Fibroblast of the aortic adventitia (primary cell): ENCODE results near the gene CXCL6. TPM values are rescaled to one million over a fixed set of nuclear protein-coding genes. Genes with fewer than 3 reads are reported as not detected.

Experiments used
- DNase-seq: peaks from one replicate; pipeline ENCODE4 v3.0.0-alpha.2; 2010; ENCODE audit warnings: low read depth
- H3K4me3 ChIP-seq: 2 replicates; pipeline ENCODE4 v1.5.1; 2011; ENCODE audit warnings: low read depth, mild to moderate bottlenecking, control low read depth, low read length, moderate library complexity
- total RNA-seq: library from RNA; depleted of rRNA; stranded (reverse); fragments of >200 nt; gene quantifications from 2 replicates; pipeline ENCODE4 v1.2.3, GENCODE V29; 2012; ENCODE audit warnings: low replicate concordance
- TF ChIP-seq, protein P1 (sequence below): IDR thresholded peaks from 2 replicates; pipeline ENCODE4 v1.5.1; 2011; ENCODE audit warnings: mild to moderate bottlenecking, low read length, control low read depth, inconsistent platforms; ENCODE audit not compliant: insufficient read depth

The CXCL6 gene
- total RNA-seq, 1 donor, result 1.4 TPM

DNA sequence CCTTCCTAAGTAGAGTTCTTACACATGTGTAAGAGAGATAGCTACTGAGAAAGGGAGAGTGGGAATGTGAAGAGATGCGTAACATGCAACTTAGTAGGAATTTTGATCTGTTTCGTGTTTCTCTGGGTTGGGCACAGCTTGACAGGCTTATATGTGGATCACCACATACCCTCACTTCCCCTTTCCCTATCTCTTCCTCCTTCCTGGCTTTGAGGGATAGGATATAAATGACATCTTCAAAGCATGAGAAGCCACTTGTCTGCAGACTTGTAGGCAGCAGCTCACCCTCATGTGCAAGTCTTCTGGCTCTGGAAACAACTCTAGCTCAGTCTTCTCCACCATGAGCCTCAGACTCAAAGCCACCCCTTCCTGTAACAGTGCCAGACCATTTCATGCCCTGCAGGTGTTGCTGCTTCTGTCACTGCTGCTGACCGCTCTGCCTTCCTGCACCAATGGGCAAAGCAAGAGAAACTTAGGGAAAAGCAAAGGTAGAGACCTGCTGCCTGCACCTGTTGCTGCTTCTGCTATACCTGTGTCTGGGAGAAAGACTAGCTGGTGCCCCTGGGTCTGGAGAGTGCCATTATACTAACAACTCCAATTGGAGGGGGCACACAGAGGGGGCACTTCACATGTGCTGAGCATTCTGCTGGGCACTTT lies 11.2 kb downstream of the CXCL6 start:
- H3K4me3 ChIP-seq, result no peak overlapping the region
- TF ChIP-seq, protein P1, sequence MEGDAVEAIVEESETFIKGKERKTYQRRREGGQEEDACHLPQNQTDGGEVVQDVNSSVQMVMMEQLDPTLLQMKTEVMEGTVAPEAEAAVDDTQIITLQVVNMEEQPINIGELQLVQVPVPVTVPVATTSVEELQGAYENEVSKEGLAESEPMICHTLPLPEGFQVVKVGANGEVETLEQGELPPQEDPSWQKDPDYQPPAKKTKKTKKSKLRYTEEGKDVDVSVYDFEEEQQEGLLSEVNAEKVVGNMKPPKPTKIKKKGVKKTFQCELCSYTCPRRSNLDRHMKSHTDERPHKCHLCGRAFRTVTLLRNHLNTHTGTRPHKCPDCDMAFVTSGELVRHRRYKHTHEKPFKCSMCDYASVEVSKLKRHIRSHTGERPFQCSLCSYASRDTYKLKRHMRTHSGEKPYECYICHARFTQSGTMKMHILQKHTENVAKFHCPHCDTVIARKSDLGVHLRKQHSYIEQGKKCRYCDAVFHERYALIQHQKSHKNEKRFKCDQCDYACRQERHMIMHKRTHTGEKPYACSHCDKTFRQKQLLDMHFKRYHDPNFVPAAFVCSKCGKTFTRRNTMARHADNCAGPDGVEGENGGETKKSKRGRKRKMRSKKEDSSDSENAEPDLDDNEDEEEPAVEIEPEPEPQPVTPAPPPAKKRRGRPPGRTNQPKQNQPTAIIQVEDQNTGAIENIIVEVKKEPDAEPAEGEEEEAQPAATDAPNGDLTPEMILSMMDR, result no peak
- no peak for DNase-seq

GRCh38 chr4:73848183-73848777 lies 11.8 kb downstream of the CXCL6 start:
- TF ChIP-seq, protein P1, result no peak
- H3K4me3 ChIP-seq, result no peak overlapping the region
- DNase-seq, result no peak

DNA sequence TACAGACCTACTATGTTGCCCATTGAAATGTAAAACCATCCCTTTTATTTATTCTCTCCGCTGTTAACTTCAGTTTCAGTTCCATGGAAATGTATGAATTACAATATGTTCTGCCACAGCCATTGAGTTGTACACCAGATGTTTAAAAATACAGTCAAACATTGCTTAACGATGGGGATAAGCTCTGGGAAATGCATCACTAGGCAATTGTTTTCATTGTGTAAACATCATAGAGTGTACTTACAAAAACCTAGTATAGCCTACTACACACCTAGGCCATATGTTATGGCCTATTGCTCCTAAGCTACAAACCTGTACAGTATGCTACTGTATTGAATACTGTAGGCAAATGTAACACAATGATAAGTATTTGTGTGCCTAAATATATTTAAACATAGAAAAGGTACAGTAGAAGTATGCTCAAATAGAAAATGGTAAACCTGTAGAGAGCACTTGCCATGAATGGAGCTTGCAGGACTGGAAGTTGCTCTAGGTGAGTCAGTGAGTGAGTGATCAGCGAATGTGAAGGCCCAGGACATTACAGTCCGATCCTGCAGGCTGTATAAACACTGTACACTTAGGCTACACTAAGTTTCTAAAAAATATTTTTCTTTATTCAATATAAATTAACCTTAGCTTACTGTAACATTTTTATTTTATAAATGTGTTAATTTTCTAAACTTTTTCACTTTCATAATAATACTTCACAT lies 13.9 kb downstream of the CXCL6 start:
- TF ChIP-seq, protein P1, result no peak
- H3K4me3 ChIP-seq, result no peak overlapping the region
- no peak for DNase-seq

DNA sequence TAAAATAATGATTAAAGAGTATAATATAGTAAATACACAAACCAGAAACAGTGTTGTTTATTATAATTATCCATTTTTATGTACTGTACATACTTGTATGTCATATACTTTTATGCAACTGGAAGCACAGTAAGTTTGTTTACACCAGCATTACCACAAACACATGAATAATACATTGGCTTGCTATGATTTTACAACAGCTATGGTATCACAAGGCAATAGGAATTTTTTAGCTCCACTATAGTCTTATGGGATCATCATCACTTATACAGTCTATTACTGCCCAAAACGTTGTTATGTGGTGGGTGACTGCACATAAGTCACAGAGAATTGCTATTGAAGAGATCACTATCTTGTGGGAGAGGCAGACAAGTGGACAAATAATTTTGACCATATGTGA lies 14.8 kb downstream of the CXCL6 start:
- DNase-seq, result no peak
- TF ChIP-seq, protein P1, result no peak
- H3K4me3 ChIP-seq, result no peak overlapping the region

- no peak overlapping the region for H3K4me3 ChIP-seq
- no peak for DNase-seq
- TF ChIP-seq, protein P1, result no peak
These were observed 16.3 kb downstream of the CXCL6 start for GRCh38 chr4:73852771-73853170.

DNA sequence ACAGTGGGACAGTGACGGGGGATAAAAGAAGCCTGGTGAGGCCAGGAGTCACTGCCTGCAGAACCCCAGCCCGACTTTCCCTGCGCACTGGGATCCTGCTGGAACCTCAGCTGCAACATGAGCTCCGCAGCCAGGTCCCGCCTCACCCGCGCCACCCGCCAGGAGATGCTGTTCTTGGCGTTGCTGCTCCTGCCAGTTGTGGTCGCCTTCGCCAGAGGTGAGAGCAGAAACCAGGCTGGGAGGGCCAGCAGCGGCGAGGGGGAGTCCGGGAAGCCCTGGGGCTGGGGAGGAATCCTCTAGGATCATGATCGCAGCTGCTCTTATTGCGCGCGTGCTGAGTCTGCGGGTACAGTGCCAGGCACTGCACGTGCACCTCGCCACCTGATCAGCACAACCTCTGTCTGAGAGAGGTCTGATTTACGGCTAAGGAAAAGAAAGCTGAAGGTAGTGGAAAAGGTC lies 16.8 kb downstream of the CXCL6 start, which contains the start of gene PF4V1:
Gene PF4V1, plus strand, starts transcription at position 51 of the 459 bp plus-strand sequence. Its CDS starts 67 bp downstream, at position 118.
- peak within 1 kb of the TSS; percentile 6 for H3K4me3 ChIP-seq
- TF ChIP-seq, protein P1, result peak; percentile 52
- no peak for DNase-seq
